Measurements from ENCODE around the gene MCAM. TPM values are rescaled to one million over a fixed set of nuclear protein-coding genes. Genes with fewer than 3 reads are reported as not detected.

Gene MCAM
- total RNA-seq, 1 donor from 2014 or later = 67.1 TPM

- H3K9me3 ChIP-seq = no peaks in the 10 kb centered on the region
- H3K4me3 ChIP-seq = no peak overlapping the region
- DNase-seq (no peak), ATAC-seq (no peak)
- no peak for TF ChIP-seq CTCF (IDR thresholded peaks at IDR 0.05)
- no peaks in the 10 kb centered on the region for H3K36me3 ChIP-seq
- no peaks in the 10 kb centered on the region for H3K27me3 ChIP-seq (ENCODE audit: low read depth)
- H3K4me1 ChIP-seq = peaks cover 6% of the 10 kb centered on the region
- H3K27ac ChIP-seq = no peak overlapping the region
- intact Hi-C loops (cut with DNase I) = no loop called here
These were observed 13.3 kb upstream of the MCAM start for GRCh38 chr11:119330237-119330636.

- Histone ChIP-seq H3K9me3 (no peaks in the 10 kb centered on the region), H3K27ac (no peak overlapping the region), H3K4me3 (no peak overlapping the region), H3K36me3 (no peaks in the 10 kb centered on the region), H3K27me3 (ENCODE audit: low read depth) (no peaks in the 10 kb centered on the region), H3K4me1 (no peaks in the 10 kb centered on the region)
- DNase-seq = no peak
- ATAC-seq = no peak
- no peak for TF ChIP-seq CTCF (IDR thresholded peaks at IDR 0.05)
- intact Hi-C loops (cut with DNase I) = no loop called here
These were observed 12.4 kb upstream of the MCAM start for GRCh38 chr11:119329320-119329719.

GRCh38 chr11:119324189-119324588 is 7.3 kb upstream of the MCAM start:
- DNase-seq = no peak
- TF ChIP-seq CTCF (IDR thresholded peaks at IDR 0.05) = no peak
- Histone ChIP-seq H3K4me1 (peaks cover 37% of the 10 kb centered on the region), H3K9me3 (no peaks in the 10 kb centered on the region), H3K27ac (no peak overlapping the region), H3K36me3 (no peaks in the 10 kb centered on the region), H3K27me3 (ENCODE audit: low read depth) (peaks cover 8% of the 10 kb centered on the region), H3K4me3 (no peak overlapping the region)
- intact Hi-C loops (cut with DNase I) = no loop called here
- ATAC-seq = no peak

GRCh38 chr11:119323532-119324033 is 6.7 kb upstream of the MCAM start:
- intact Hi-C loops (cut with DNase I) = no loop called here
- ATAC-seq (peak in 1 of 2 donors; percentile 15), DNase-seq (no peak)
- no peak overlapping the region for H3K27ac ChIP-seq
- peak; percentile 84 for TF ChIP-seq CTCF (IDR thresholded peaks at IDR 0.05)
- peaks cover 43% of the 10 kb centered on the region for H3K4me1 ChIP-seq
- H3K9me3 ChIP-seq = no peaks in the 10 kb centered on the region
- H3K4me3 ChIP-seq = no peak overlapping the region
- H3K36me3 ChIP-seq = no peaks in the 10 kb centered on the region
- peaks cover 13% of the 10 kb centered on the region for H3K27me3 ChIP-seq (ENCODE audit: low read depth)

GRCh38 chr11:119322921-119323531 is 6.1 kb upstream of the MCAM start:
- Histone ChIP-seq H3K4me3 (no peak overlapping the region), H3K36me3 (no peaks in the 10 kb centered on the region), H3K4me1 (peaks cover 49% of the 10 kb centered on the region), H3K9me3 (no peaks in the 10 kb centered on the region), H3K27ac (no peak overlapping the region), H3K27me3 (ENCODE audit: low read depth) (peaks cover 17% of the 10 kb centered on the region)
- ATAC-seq = no peak
- no peak for DNase-seq
- TF ChIP-seq CTCF (IDR thresholded peaks at IDR 0.05) = no peak
- intact Hi-C loops (cut with DNase I) = no loop called here

Measured in lower lobe of right lung (tissue), 2 donors.